ENCODE data around the gene MDK.

DNA sequence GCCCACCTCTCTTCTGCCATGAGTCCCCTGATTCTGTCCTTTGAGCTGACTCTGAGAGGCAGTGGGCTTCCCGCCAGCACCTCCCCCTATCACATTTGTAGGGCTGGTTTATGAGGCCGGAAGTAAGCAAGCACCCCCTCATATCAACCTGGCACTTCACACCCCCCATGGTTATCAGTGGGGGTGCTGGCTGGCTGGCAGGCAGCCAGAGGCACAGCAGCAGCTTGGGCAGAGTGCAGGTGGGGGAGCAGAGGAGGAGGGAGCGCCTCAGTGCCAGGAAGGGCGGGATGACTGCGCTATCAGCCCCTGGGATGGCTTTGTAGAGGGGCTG lies 33.0 kb downstream of the MDK start:
- TF ChIP-seq EP300 (IDR thresholded peaks at IDR 0.05; ENCODE audit: borderline replicate concordance) (no peak), EGR1 (IDR thresholded peaks at IDR 0.05) (no peak), CREB1 (IDR thresholded peaks at IDR 0.05; ENCODE audit: low read depth) (no peak), RAD21 (IDR thresholded peaks at IDR 0.05; ENCODE audit: low read depth) (no peak), YY1 (IDR thresholded peaks at IDR 0.05; ENCODE audit: low read depth) (no peak), TEAD4 (IDR thresholded peaks at IDR 0.05) (no peak)
- TF ChIP-seq, protein P1, sequence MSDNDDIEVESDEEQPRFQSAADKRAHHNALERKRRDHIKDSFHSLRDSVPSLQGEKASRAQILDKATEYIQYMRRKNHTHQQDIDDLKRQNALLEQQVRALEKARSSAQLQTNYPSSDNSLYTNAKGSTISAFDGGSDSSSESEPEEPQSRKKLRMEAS (IDR thresholded peaks at IDR 0.05) = no peak
- TF ChIP-seq, protein P2, sequence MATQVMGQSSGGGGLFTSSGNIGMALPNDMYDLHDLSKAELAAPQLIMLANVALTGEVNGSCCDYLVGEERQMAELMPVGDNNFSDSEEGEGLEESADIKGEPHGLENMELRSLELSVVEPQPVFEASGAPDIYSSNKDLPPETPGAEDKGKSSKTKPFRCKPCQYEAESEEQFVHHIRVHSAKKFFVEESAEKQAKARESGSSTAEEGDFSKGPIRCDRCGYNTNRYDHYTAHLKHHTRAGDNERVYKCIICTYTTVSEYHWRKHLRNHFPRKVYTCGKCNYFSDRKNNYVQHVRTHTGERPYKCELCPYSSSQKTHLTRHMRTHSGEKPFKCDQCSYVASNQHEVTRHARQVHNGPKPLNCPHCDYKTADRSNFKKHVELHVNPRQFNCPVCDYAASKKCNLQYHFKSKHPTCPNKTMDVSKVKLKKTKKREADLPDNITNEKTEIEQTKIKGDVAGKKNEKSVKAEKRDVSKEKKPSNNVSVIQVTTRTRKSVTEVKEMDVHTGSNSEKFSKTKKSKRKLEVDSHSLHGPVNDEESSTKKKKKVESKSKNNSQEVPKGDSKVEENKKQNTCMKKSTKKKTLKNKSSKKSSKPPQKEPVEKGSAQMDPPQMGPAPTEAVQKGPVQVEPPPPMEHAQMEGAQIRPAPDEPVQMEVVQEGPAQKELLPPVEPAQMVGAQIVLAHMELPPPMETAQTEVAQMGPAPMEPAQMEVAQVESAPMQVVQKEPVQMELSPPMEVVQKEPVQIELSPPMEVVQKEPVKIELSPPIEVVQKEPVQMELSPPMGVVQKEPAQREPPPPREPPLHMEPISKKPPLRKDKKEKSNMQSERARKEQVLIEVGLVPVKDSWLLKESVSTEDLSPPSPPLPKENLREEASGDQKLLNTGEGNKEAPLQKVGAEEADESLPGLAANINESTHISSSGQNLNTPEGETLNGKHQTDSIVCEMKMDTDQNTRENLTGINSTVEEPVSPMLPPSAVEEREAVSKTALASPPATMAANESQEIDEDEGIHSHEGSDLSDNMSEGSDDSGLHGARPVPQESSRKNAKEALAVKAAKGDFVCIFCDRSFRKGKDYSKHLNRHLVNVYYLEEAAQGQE (IDR thresholded peaks at IDR 0.05; ENCODE audit: low read depth) = no peak

Measured in Ishikawa (cell line).